Activated CD8-positive, alpha-beta memory T cell treated with anti-CD3 and anti-CD28 coated beads for 36 hours (primary cell): Measurements from ENCODE around the gene ADK. TPM values are rescaled to one million over a fixed set of nuclear protein-coding genes. Genes with fewer than 3 reads are reported as not detected.
"Not testable (repeated sequence)": the region's sequence is repeated elsewhere in the genome, so short reads cannot be mapped to it uniquely, and the experiment has no call there.

Experiments
- CTCF ChIA-PET: fragments of 350-600 bp; sonication (Branson Sonifier 250); formaldehyde crosslinking; loops from one replicate; lab custom pipeline; 2021; ENCODE audit warnings: antibody characterized with exemption; lab: Charles Lee
- POLR2A ChIA-PET: fragments of 350-600 bp; sonication (Branson Sonifier 250); formaldehyde crosslinking; loops from one replicate; lab custom pipeline; 2021; ENCODE audit warnings: antibody characterized with exemption; lab: Charles Lee
- total RNA-seq, 2 experiments: library from RNA; stranded (reverse); gene quantifications; one replicate each; pipeline ENCODE4 v1.2.3, GENCODE V29; 2021

ADK gene
- total RNA-seq, 2 experiments from 2014 or later: 62.6 to 64.5 TPM

DNA sequence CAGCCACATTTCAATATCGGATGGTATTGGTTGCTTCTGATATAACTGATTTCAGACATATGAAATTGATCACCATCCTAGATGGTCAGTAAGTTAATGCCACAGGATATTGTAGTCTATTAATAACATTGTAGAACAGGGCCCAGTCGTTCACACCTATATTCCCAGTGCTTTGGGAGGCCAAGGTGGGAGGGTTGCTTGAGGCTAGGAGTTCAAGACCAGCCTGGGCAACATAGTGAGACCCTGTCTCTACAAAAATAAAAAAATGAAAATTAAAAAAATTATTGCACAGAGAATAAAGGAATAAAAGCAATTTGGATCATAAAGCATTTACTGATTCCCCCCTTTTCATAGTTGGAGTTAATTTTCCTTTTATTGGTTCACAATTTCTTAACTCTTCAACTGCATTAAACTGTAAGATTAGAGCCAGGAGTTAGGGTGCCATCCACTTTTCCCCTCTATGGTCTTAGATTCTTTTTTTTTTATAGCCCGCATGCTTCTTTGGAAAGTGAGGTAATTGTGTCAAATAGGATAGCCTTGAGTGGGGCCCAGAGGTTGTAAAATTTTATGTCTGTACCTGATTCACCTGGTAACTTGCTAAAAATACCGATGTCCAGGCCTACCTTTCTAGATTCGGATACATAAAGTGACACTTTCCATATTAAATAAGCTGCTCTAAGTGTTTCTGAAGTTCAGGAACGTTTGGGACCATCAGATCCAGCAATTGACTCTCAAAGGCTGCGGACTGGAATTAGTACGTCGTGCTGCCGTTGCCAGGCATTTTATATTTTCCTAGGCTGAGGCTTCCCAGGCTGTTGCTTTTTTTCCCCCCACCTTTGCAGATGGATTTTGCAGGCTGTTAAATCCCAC is 24.7 kb downstream of the ADK start:
- ChIA-PET POLR2A (interaction anchor here (0.6 to 0.8 kb wide), 2 partner anchors 9 to 25 kb away, joined by 4 to 7 read pairs; partner anchors contain the start of genes ADK and AP3M1), CTCF (interaction anchor here (0.8 kb wide), 1 partner anchor 58 kb away, joined by 3 read pairs; no protein-coding TSS in a partner anchor)

DNA sequence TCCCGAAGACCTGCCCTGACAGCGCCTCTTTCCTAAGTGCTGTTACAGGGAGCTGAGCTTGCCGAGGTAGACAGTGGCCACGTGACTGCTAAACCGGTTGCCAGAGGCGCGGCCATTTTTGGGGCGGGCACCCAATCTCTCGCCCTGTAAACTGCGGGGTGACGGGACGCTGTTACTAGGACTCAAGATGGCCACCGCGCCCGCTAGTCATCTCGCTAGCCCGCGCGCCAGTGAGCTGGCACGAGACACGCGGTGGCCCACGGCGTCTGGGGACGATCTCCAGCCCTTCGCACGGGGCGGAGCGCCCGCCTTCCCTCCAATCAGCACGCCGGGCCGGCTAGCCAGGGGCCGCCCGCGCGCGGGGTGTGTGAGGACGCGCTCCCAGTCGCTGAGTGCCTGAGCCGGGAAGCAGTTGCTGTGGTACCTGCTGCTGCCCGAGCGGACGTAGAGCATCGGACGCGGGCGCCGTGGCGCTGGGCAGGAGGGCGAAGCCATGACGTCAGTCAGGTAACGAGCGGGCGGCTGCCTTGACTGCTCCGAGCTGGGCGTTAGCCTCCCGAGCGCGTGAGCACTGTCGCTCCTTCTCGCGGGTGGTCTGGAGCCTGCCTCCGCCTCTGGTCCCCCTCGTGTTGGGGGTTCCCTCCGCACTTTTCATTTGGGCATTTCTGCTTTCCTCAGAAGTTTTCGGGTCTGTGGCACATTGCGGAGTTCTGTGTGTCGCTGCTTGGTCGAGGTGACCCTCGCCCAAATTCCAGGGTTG is 25.5 kb downstream of the ADK start:
- POLR2A ChIA-PET: interaction anchor here (0.6 to 1.4 kb wide), 3 partner anchors 10 to 26 kb away, joined by 4 to 7 read pairs (median 4); partner anchors contain the start of genes ADK and AP3M1
- CTCF ChIA-PET: interaction anchor here (0.8 kb wide), 1 partner anchor 58 kb away, joined by 3 read pairs; no protein-coding TSS in a partner anchor

DNA sequence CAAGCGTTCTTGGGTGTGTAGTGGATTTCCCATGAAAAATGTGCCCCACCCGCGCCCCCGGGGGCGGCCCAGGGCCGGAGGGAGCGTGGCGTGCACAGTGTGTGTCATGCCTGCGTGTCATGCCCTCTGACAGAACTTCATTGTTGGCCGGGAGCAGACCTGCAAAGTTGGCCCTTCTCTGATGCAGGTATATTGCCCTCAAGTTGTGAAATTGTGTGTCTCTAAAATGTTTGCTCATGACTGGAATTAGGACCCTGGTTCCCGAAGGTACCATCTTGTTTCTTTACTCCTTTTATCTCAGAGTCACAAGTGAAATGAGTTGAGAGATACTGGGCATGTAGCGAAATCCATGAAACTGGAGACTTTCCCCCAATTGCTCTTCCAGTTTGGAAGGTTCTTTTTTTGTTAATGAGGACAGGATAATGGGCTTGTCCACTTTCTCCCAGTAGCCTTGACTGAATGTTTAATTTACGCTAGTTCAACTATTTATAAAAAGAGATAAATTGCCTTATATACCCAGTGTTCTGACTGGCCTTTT is 26.2 kb downstream of the ADK start:
- POLR2A ChIA-PET: interaction anchor here (0.7 to 1.4 kb wide), 2 partner anchors 26 to 648 kb away, joined by 4 to 7 read pairs; partner anchors contain the start of genes ADK and AP3M1
- CTCF ChIA-PET: interaction anchor here (1.4 kb wide), 1 partner anchor 36 kb away, joined by 4 read pairs; no protein-coding TSS in a partner anchor

DNA sequence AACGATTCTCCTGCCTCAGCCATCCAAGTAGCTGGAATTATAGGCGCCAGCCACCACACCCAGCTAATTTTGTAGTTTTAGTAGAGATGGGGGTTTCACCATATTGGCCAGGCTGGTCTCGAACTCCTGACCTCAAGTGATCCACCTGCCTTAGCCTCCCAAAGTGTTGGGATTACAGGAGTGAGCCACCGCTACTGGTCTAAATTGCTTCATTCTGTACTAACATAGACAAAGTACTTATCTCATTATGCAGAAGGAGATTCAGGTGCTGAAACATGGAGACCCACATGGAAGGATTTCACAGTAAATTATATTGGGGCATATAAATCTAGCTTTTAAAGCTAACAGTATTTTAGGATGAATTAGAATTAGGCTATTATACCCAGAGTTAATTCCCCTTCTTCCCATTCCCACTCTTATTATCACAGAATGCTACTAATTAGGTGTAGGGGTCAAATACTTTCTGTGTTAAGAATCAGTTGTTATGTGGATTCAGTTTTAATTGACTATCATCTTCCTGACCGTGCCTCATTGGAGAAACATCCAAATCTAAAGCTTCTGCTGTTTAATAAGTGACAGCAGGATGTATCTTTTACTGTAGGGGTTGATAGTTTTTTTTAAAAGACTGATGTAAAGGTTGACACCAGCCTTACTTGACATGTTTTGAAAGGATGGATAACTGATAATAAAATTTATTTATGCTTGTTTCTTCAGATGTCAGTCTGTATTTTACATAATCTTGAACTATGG is 27.2 kb downstream of the ADK start:
- ChIA-PET CTCF (interaction anchor here (1.4 kb wide), 1 partner anchor 35 kb away, joined by 4 read pairs; no protein-coding TSS in a partner anchor), POLR2A (interaction anchor here (0.7 to 1.4 kb wide), 2 partner anchors 27 to 647 kb away, joined by 4 to 7 read pairs; partner anchors contain the start of genes ADK and AP3M1)

DNA sequence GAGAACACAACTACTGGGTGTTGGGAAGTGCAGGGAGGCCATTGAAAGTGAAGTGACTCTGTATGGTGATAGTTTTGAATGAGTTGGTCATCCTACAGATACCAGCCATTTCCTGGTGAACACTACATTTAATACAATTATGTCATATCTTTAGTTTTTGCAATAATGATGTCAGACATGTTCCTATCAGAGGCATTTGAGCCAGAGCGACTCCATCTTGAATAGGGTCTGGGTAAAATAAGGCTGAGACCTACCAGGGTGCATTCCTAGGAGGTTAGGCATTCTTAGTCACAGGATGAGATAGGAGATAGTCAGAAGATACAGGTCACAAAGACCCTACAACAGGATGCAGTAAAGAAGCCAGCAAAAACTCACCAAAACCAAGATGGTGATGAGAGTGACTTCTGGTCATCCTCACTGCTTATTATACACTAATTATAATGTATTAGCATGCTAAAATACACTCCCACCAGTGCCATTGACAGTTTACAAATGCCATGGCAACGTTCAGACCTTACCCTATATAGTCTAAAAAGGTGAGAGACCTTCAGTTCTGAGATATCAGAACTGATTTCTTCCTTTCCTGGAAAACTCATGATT is 28.2 kb downstream of the ADK start:
- POLR2A ChIA-PET: no interaction called here

DNA sequence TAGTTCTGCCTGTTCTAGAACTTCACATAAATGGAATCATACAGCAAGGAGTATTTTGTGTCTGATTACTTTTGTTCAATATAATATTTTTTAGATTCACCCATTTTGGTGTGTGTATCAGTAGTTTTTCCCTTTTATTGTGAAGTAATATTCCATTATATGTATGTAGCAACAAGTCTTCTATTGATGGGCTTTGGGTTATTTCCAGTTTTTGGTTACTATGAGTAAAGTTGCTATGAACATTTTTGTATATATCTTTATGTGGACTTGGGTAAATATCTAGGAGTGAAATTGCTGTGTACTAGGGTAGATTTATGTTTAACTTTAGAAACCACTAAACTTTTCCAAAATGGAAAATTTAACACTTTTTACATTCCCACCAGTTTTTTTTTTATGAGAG is 35.7 kb downstream of the ADK start:
- ChIA-PET CTCF (no interaction called here), POLR2A (no interaction called here)

More for the DNA sequence above, 28.2 kb downstream of the ADK start:
- CTCF ChIA-PET: no interaction called here

DNA sequence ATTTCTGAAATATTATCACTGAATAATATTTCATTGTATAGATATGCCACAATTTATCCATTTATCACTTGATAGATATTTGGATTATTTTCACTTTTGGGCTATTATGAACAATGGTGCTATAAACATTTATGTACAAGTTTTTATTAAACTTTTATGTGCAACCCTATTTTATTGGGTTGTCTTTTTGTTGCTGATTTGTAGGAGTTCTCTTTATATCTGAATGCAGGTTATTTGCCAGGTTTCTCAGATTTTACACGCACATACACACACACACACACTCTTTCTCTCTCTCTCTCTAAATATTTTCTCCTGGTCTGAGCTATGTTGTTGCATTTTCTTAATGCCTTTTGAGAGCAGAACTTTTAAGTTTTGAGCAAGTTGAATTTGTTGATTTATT is 36.2 kb downstream of the ADK start:
- ChIA-PET POLR2A (no interaction called here), CTCF (no interaction called here)

DNA sequence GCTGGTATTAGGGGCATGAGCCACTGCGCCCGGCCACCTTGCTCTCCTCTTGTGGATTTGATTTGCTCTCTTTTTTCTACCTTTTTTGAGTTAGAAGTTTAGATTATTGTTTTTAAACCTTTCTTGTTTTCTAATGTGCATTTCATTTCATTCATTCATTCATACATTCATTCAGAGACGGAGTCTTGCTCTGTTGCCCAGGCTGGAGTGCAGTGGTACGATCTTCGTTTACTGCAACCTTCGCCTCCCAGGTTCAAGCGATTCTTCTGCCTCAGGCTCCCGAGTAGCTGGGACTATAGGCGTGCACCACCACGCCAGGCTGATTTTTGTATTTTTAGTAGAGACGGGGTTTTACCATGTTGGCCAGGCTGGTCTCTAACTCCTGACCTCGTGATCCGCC is 37.6 kb downstream of the ADK start:
- CTCF ChIA-PET, POLR2A ChIA-PET: not testable (repeated sequence)

DNA sequence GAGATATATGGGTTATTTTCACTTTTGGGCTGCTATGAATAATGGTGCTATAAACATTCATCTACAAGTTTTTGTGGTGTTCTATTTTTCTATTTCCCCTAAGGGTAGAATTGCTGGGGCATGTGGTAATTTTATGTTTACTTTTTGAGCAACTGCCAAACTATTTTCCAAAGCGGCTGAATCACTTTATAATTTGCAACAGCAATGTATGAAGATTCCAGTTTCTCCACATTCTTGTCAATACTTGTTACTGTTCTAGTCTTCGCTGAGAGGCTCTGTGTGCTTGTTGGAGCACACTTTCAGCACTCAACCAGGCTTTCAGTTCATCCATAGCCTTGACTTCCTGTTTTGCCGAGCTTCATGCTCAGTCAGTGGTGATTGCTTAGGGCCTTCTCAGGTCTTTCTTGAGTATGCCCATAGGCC is 39.0 kb downstream of the ADK start:
- CTCF ChIA-PET: interaction anchor here (1.4 kb wide), 1 partner anchor 24 kb away, joined by 3 read pairs; no protein-coding TSS in a partner anchor
- POLR2A ChIA-PET: no interaction called here

DNA sequence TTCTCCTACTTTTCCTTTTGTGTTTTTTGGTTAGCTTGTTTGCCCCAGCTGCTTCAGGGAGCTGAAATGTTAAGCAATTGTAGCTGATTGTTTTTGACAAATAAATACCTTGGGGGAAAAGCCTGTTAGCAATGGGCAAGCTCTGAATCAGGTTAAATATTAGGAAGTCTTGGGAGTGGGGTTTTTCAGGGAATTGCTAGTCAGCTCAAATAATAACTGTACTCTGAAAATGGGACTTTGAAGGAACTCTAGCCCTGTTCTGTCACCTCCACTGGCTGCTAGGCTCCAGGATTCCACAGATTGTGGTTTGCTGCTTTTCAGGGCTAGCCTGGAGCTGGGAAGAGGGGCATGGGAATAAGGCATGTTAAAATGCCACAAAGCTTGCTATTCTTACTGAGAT is 39.5 kb downstream of the ADK start:
- POLR2A ChIA-PET: no interaction called here
- CTCF ChIA-PET: interaction anchor here (1.4 kb wide), 1 partner anchor 23 kb away, joined by 3 read pairs; no protein-coding TSS in a partner anchor

DNA sequence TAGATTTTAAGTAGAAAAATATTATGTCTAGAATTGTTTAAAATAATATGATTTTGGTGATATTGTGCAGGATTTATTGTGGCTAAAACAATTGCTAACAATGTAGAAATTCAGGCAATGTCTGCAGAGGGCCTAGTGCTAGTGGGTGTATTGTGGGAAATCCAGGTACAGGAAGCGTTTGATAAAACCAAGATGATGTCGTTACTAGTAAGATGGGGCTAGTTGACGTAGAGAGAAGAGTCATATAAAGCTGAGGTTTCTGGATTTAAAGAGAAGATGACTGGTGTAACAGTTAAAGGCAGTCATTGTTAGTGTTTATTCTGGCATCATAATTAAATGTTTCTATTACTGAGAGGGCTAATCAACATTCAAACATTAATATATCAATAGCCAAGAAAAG is 43.5 kb downstream of the ADK start:
- ChIA-PET CTCF (no interaction called here), POLR2A (no interaction called here)

DNA sequence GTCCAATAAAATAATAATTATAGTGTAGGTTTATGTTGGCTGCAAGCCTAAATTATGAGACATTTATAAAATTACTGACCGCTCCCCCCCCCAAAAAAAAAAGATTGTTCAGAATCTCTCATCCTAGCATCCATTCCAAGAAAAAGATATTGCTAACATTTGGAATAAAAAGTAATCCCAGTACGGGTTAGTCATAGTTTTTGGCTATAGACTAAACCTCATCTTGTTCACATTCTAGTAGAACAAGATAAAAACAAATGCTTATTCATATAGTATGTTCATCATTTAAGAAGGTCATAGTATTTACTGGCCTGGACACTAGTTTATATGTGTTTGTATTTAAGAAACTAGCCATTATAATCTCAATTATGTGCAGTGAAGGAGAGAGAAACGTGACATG is 44.0 kb downstream of the ADK start:
- ChIA-PET POLR2A (no interaction called here), CTCF (interaction anchor here (0.6 kb wide), 1 partner anchor 902 kb away, joined by 4 read pairs; no protein-coding TSS in a partner anchor)

DNA sequence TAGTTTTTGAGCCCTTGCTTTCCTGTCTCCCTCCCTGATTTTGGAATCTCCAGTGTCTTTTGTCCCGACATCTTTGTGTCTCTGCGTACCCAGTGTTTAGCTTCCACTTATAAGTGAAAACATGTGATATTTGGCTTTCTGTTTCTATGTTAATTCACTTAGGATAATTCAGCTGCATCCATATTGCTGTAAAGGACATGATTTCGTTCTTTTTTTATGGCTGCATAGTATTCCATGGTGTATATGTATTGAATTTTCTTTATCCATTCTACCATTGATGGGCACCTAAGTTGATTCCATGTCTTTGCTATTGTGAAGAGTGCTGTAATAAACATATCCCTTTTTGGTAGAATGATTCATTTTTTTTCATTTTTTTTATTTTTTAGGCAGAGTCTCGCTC is 48.3 kb downstream of the ADK start:
- POLR2A ChIA-PET: no interaction called here
- CTCF ChIA-PET: interaction anchor here (1.3 kb wide), 1 partner anchor 1036 kb away, joined by 4 read pairs; the partner anchor contains the start of gene COMTD1

DNA sequence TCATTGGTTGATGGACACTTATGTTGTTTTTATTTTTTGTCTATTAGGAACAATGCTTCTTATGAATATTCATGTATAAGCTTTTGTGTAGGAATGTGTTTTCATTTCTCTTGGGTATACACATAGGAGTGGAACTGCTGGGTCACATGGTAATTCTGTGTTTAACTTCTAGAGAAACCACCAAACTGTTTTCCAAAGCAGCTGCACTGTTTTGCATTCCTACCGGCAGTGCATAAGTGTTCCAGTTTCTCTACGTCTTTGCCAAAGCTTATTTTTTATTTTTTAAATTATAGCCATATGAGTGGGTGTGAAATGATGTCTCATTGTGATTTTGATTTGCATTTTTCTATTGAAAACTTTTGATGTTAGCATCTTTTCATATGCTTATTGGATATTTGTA is 51.3 kb downstream of the ADK start:
- ChIA-PET POLR2A (no interaction called here), CTCF (no interaction called here)

DNA sequence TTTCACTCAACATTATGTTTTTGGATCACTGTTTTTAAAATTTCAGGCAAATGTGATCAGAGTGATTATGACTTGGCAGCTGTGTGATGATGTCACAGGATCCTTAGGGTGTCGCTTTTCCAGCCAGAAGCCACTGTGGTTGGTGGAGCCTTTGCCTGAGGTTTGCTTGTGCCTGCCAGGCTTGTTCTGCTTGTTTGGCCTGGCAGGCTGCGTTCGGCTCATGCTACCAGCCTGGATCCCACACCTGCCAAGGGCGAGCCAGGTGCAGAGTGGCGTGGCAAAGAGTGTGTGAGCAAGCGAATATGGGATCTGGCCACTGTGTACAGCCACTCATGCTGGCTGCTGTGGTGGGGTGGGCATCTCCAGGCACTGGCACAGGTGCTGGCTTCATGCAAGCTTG is 55.7 kb downstream of the ADK start:
- ChIA-PET POLR2A (no interaction called here), CTCF (interaction anchor here (0.8 kb wide), 1 partner anchor 61 kb away, joined by 3 read pairs; no protein-coding TSS in a partner anchor)

DNA sequence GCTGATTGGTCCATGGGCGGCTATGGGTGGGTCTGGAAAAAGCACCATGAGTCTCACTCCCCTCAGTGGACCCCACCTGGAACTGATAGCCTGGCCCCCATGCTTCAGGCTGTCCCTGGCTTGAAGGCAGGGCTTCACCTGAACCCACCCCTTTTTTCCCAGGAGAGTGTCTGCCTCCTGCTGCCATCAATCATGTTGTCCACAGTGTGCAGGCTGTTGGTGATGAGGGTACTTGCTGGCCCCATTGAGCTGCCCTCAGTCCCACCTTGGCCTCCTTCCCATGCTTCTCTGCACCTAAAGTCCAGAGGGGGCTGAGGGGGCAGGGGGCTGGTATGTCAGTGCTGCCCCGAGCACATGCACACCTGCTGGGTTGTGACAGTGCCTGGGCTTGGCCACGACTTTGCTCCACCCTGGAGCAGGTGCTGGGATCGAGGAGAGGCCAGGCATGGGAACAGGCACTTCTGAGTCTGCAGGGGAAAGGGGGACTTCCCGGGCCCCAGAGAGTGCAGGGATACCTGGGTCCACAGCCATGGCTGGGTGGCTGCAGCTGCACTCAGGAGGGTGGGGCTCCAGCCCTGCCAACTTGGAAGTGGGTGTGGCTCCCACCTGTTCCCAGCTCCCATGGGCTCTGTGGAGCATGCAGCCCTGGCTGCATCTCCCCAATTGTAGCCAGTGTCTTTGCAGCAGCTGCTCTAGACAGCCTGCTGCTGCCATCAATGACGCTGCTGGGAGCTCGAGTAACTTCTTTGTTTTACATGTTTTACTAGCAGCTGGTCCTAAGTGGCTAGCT is 56.9 kb downstream of the ADK start:
- CTCF ChIA-PET: interaction anchor here (0.8 kb wide), 1 partner anchor 63 kb away, joined by 3 read pairs; no protein-coding TSS in a partner anchor
- POLR2A ChIA-PET: no interaction called here

DNA sequence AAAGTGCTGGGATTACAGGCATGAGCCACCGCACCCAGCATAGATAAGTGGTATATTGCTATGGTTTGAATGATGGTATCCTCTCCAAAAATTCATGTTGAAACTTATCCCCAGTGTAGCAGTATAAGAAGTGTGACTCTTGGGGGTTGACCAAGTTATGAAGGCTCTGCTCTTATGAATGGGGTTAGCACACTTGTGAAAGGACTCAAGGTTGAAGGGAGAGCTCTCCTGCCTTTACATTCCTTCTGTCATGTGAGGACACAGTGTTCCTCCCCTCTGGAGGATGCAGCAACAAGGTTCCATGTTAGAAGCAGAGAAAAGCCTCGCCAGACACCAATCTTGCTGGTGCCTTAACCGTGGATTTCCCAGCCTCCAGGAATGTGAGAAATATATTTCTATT is 58.0 kb downstream of the ADK start:
- ChIA-PET CTCF (no interaction called here), POLR2A (no interaction called here)
